IPS-18c (cell line): ENCODE measurements around the gene MYOZ1.
"Not testable (repeated sequence)": the region's sequence is repeated elsewhere in the genome, so short reads cannot be mapped to it uniquely, and the experiment has no call there.

Experiments
- H3K4me3 ChIP-seq: 2 replicates; pipeline ENCODE4 v1.7.0; 2013; ENCODE audit warnings: low read depth, mild to moderate bottlenecking, low read length, moderate library complexity; ENCODE audit not compliant: insufficient read depth
- H3K9me3 ChIP-seq: one replicate; pipeline ENCODE4 v1.6.1; 2013; ENCODE audit warnings: mild to moderate bottlenecking, low read length, moderate library complexity; ENCODE audit not compliant: control insufficient read depth, insufficient read depth

Gene MYOZ1

GRCh38 chr10:73625004-73625883 lies 16.0 kb downstream of the MYOZ1 start:
- H3K9me3 ChIP-seq = no peaks in the 10 kb centered on the region

GRCh38 chr10:73623056-73623455 lies 18.2 kb downstream of the MYOZ1 start:
- no peak overlapping the region for H3K4me3 ChIP-seq
- H3K9me3 ChIP-seq = no peaks in the 10 kb centered on the region

More at GRCh38 chr10:73625004-73625883, 16.0 kb downstream of the MYOZ1 start:
- H3K4me3 ChIP-seq = peak overlapping the region; percentile 99

- not testable (repeated sequence) for H3K4me3 ChIP-seq, H3K9me3 ChIP-seq
Measured at GRCh38 chr10:73620974-73621373, 20.3 kb downstream of the MYOZ1 start.

- not testable (repeated sequence) for H3K4me3 ChIP-seq, H3K9me3 ChIP-seq
Measured at GRCh38 chr10:73617143-73617542, 24.1 kb downstream of the MYOZ1 start.

- no peaks in the 10 kb centered on the region for H3K9me3 ChIP-seq
- H3K4me3 ChIP-seq = no peak overlapping the region
Measured at GRCh38 chr10:73614720-73615119, 26.6 kb downstream of the MYOZ1 start.

- Histone ChIP-seq H3K4me3 (no peak overlapping the region), H3K9me3 (no peaks in the 10 kb centered on the region)
Measured at GRCh38 chr10:73609116-73609515, 32.2 kb downstream of the MYOZ1 start.

GRCh38 chr10:73601486-73601921 lies 39.8 kb downstream of the MYOZ1 start:
- Histone ChIP-seq H3K9me3 (no peaks in the 10 kb centered on the region), H3K4me3 (no peak overlapping the region)

GRCh38 chr10:73597346-73597745 lies 43.9 kb downstream of the MYOZ1 start:
- H3K9me3 ChIP-seq = no peaks in the 10 kb centered on the region
- no peak overlapping the region for H3K4me3 ChIP-seq

GRCh38 chr10:73593812-73594211 lies 47.5 kb downstream of the MYOZ1 start:
- H3K4me3 ChIP-seq = no peak overlapping the region
- no peaks in the 10 kb centered on the region for H3K9me3 ChIP-seq

- H3K9me3 ChIP-seq = no peaks in the 10 kb centered on the region
- H3K4me3 ChIP-seq = no peak overlapping the region
Measured at GRCh38 chr10:73593110-73593509, 48.2 kb downstream of the MYOZ1 start.

- no peaks in the 10 kb centered on the region for H3K9me3 ChIP-seq
- no peak overlapping the region; the same call in 1 of the 2 replicates for H3K4me3 ChIP-seq
Measured at GRCh38 chr10:73591935-73592699, 49.2 kb downstream of the MYOZ1 start.

- no peaks in the 10 kb centered on the region for H3K9me3 ChIP-seq
- H3K4me3 ChIP-seq = peak within 1 kb of the TSS; percentile 37; the same call in 1 of the 2 replicates
Measured at GRCh38 chr10:73590881-73591799, 50.1 kb downstream of the MYOZ1 start, which contains the start of gene USP54. TSS of gene USP54 (minus strand) at chr10:73591342. CDS start at chr10:73575658, 15,684 bp downstream.

- no peaks in the 10 kb centered on the region for H3K9me3 ChIP-seq
- H3K4me3 ChIP-seq = no peak overlapping the region
Measured at GRCh38 chr10:73589563-73590126, 51.6 kb downstream of the MYOZ1 start.

GRCh38 chr10:73588656-73589055 lies 52.6 kb downstream of the MYOZ1 start:
- Histone ChIP-seq H3K4me3 (no peak overlapping the region), H3K9me3 (no peaks in the 10 kb centered on the region)

GRCh38 chr10:73586583-73586984 lies 54.7 kb downstream of the MYOZ1 start:
- Histone ChIP-seq H3K4me3 (no peak overlapping the region), H3K9me3 (no peaks in the 10 kb centered on the region)

GRCh38 chr10:73585327-73585726 lies 55.9 kb downstream of the MYOZ1 start:
- H3K4me3 ChIP-seq = no peak overlapping the region
- H3K9me3 ChIP-seq = no peaks in the 10 kb centered on the region

GRCh38 chr10:73584737-73585136 lies 56.5 kb downstream of the MYOZ1 start:
- no peak overlapping the region for H3K4me3 ChIP-seq
- no peaks in the 10 kb centered on the region for H3K9me3 ChIP-seq
